Thoracic aorta (tissue), 2 donors: Measurements from ENCODE around the gene TST. TPM values are rescaled to one million over a fixed set of nuclear protein-coding genes. Genes with fewer than 3 reads are reported as not detected.

Source experiments
- ATAC-seq: fragments of 150-250 bp; one replicate; pipeline ENCODE4 v1.8.0; 2017; ENCODE audit warnings: low read depth; ENCODE audit not compliant: insufficient number of reproducible peaks, low FRiP score
- DNase-seq: peaks from one replicate; pipeline ENCODE4 v3.0.0-alpha.2; 2020; ENCODE audit warnings: low spot score
- H3K27ac ChIP-seq, 2 donors: fragments of 200-600 bp; sonication (generic); 1 replicate in 1 of 2; 2 replicates in 1 of 2; pipeline ENCODE4 v1.5.1; 2016; ENCODE audit warnings: mild to moderate bottlenecking in 2 of 2, moderate library complexity in 2 of 2
- H3K27me3 ChIP-seq: fragments of 200-600 bp; sonication (generic); replicated peaks from 2 replicates; pipeline ENCODE4 v1.6.0; 2016; ENCODE audit warnings: mild to moderate bottlenecking; ENCODE audit not compliant: insufficient read depth
- H3K36me3 ChIP-seq: fragments of 200-600 bp; sonication (generic); one replicate; pipeline ENCODE4 v1.5.1; 2016
- H3K4me1 ChIP-seq, 2 donors: fragments of 200-600 bp; sonication (generic); 1 replicate in 1 of 2; 2 replicates in 1 of 2; pipeline versions ENCODE4 v1.5.1 to v1.6.0; 2016; ENCODE audit warnings: low read depth in 2 of 2, mild to moderate bottlenecking in 1 of 2; ENCODE audit not compliant: control insufficient read depth in 1 of 2
- H3K4me3 ChIP-seq: fragments of 200-600 bp; sonication (generic); 2 replicates; pipeline ENCODE4 v1.5.1; 2016; ENCODE audit warnings: mild to moderate bottlenecking
- H3K9me3 ChIP-seq: fragments of 200-600 bp; sonication (generic); 2 replicates; pipeline ENCODE4 v1.5.1; 2016
- total RNA-seq, 2 donors: library from RNA; depleted of rRNA; stranded (reverse); fragments of >200 nt; gene quantifications; one replicate each; pipeline versions ENCODE4 v1.1.0 to v1.2.3, GENCODE V29; 2016
- TF ChIP-seq, protein P1 (sequence below): fragments of 200-600 bp; sonication (generic); IDR thresholded peaks from one replicate; pipeline ENCODE4 v1.5.1; 2019; ENCODE audit warnings: antibody characterized with exemption

The TST gene
- total RNA-seq, 2 donors from 2014 or later = 8.5 to 26.9 TPM

DNA sequence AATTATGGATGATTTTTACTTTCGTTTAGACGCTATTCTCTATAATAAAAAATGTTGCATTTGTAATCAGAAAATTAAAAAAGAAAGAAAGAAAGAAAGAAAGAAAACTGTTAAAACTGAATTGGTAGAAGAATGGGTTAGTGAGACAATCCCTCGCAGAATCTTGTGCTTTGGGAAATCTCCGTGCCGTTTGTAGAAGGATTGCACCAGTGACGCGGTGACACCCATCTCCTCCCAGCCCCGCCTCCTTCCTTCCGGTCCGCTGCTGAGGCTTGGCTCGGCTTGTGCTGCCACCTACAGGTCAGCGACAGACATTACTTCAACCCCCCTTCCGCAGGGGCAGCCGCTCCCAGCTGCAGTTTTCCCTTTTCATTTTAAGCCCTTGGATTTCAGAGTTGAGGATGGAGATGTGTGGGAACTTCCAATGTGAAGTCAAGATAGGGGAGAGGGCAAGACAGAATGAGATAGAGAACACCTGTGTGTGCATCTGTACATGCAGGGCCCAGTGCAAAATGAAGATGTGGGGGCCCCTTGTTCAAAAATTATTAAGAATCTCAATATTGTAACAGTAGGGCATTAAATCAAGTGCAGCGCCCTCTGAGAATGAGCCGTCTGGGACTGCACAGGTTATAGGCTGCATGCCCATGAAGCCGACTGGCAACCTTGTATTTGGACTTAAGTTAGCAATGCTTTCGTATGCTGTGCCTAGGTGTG, 41.1 kb downstream of the TST start:
- TF ChIP-seq, protein P1, sequence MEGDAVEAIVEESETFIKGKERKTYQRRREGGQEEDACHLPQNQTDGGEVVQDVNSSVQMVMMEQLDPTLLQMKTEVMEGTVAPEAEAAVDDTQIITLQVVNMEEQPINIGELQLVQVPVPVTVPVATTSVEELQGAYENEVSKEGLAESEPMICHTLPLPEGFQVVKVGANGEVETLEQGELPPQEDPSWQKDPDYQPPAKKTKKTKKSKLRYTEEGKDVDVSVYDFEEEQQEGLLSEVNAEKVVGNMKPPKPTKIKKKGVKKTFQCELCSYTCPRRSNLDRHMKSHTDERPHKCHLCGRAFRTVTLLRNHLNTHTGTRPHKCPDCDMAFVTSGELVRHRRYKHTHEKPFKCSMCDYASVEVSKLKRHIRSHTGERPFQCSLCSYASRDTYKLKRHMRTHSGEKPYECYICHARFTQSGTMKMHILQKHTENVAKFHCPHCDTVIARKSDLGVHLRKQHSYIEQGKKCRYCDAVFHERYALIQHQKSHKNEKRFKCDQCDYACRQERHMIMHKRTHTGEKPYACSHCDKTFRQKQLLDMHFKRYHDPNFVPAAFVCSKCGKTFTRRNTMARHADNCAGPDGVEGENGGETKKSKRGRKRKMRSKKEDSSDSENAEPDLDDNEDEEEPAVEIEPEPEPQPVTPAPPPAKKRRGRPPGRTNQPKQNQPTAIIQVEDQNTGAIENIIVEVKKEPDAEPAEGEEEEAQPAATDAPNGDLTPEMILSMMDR = peak; percentile 91
- peaks cover 4 to 5% of the 10 kb centered on the region in 2 donors for H3K4me1 ChIP-seq
- H3K27ac ChIP-seq = no peak overlapping the region
- H3K27me3 ChIP-seq = no peaks in the 10 kb centered on the region
- DNase-seq = peak; percentile 73
- peak overlapping the region; percentile 75 for H3K4me3 ChIP-seq
- H3K9me3 ChIP-seq = no peaks in the 10 kb centered on the region
- no peak for ATAC-seq
- H3K36me3 ChIP-seq = no peaks in the 10 kb centered on the region

DNA sequence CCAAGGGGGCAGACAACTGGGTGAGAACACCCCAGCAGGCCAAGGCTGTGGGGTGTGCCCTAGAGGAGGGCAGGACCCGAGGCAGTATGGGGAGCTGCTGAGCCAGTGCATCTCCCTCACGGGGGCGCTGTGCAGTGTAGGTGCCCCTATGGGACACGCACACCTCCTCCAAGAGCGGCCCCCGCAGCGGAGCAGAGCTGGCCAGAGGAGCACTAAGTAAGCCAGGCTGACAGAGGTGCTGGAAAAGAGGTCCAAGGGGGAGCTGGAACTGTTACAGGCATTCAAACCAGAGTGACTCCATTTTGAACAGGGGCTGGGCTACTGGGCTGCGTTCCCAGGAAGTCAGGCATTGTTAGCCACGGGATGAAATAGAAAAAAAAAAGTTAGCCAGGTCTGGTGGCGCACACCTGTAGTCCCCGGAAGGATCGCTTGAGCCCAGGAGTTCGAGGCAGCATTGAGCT, 41.8 kb downstream of the TST start:
- Histone ChIP-seq H3K4me3 (peak overlapping the region; percentile 75), H3K9me3 (no peaks in the 10 kb centered on the region), H3K27me3 (no peaks in the 10 kb centered on the region), H3K4me1 (peaks cover 4 to 5% of the 10 kb centered on the region in 2 donors), H3K36me3 (no peaks in the 10 kb centered on the region), H3K27ac (no peak overlapping the region)
- TF ChIP-seq, protein P1 = no peak
- no peak for DNase-seq
- no peak for ATAC-seq

DNA sequence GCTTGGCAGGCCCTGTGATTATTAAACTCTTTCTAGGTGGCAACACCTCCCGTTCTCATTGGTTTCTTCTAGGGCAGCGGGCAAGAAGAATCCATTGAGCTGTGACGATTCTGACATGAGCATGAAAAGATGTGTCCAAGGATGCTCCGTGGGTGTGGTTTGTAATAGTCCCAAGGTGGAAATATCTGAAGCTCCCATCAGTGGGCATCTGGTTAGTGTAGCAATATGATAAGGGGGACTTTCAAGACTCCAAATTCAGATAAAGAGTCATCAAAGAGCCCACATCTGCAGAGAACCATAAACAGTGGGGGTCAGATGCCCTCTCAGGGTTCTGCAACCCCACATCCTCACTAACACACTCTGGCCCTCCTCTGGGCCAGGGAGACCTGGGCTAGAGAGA, 42.6 kb downstream of the TST start:
- no peak for ATAC-seq
- no peaks in the 10 kb centered on the region for H3K36me3 ChIP-seq
- no peaks in the 10 kb centered on the region for H3K27me3 ChIP-seq
- H3K27ac ChIP-seq = no peak overlapping the region
- H3K4me1 ChIP-seq = peaks cover 4 to 5% of the 10 kb centered on the region in 2 donors
- TF ChIP-seq, protein P1 = no peak
- no peak for DNase-seq
- H3K9me3 ChIP-seq = no peaks in the 10 kb centered on the region
- no peak overlapping the region for H3K4me3 ChIP-seq

DNA sequence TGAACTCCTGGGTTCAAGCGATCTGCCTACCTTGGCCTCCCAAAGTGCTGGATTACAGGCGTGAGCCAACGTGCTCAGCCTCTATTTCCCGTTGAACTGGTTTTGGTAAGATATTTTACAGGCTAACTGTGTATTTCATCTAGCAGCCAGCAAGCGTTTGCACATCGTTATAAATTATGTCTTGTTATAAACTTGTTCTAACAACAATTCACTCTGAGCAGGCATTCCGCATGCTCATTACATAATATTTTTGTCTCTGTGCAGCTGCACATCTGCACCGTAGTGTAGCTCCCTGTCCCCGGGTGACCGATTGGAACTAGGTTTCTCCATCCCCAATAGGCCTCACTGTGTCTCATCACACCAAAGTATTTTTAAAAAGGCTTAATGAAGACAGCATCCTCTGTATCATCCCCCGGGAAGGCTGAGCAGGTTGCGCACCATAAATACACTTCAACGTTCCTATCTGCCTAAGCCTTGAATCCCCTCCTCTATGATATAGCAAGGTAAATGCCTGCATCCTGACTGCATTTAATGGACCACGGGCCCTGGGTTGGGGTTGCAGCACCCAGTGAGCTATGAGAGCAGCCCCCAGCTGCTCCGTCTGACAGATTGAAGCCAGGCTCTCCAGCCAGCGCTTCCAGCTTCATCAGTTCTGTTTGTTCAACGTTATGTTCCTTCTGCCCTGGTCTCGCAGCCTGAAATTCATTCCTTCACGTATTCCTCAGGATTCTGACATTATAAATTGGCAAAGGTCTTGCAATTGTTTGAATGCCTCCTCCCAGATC, 47.7 kb downstream of the TST start:
- H3K4me1 ChIP-seq = no peaks in the 10 kb centered on the region
- ATAC-seq = no peak
- no peak overlapping the region for H3K4me3 ChIP-seq
- no peaks in the 10 kb centered on the region for H3K9me3 ChIP-seq
- H3K27me3 ChIP-seq = no peaks in the 10 kb centered on the region
- H3K27ac ChIP-seq = no peak overlapping the region
- no peaks in the 10 kb centered on the region for H3K36me3 ChIP-seq
- TF ChIP-seq, protein P1 = no peak
- DNase-seq = no peak

DNA sequence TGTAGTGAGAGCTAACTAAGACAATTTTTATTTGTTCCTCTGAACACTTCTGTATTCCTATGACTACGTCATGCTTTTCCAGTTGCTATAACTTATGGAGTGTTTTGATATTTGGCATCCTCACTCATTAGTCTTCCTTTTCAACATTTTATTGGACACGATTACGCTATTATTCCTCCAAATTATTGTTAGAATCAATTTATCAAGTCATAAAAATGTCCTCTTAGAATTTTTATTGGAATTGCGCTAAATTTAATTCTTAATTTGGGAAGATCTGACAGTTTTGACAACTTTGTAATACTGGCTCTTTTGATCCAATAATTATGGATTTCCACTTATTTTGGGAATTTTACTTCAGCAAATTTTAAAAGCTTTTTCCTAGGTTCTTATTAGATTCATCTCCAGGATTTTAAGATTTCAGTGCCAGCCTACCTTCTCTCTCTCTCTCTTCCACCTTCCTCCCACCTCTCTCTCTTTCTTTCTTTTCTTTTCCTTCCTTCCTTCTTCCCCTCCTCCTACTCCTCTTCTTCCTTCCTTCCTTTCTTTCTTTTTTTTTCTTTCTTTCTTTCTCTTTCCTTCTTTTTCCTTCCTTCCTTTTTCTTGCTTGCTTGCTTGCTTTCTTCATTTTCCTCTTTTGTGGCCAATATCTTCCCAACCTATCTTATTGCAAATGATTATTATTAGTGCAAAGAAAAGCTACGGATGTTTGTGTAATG, 50.8 kb downstream of the TST start:
- ATAC-seq = no peak
- Histone ChIP-seq H3K36me3 (no peaks in the 10 kb centered on the region), H3K4me3 (no peak overlapping the region), H3K4me1 (no peaks in the 10 kb centered on the region), H3K27ac (no peak overlapping the region), H3K27me3 (no peaks in the 10 kb centered on the region), H3K9me3 (no peaks in the 10 kb centered on the region)
- TF ChIP-seq, protein P1 = no peak
- DNase-seq = no peak
